Chondrocyte (in vitro differentiated cells): ENCODE data around the gene GPR89A. TPM values are rescaled to one million over a fixed set of nuclear protein-coding genes. Genes with fewer than 3 reads are reported as not detected.
"Not testable (repeated sequence)": the region's sequence is repeated elsewhere in the genome, so short reads cannot be mapped to it uniquely, and the experiment has no call there.

ENCODE experiments used
- DNase-seq: peaks from one replicate; pipeline ENCODE4 v3.0.0; 2021; ENCODE audit warnings: mixed read lengths, low spot score
- H3K27ac Mint-ChIP-seq: one replicate; pipeline ENCODE4 v1.8.0; 2021; ENCODE audit warnings: mild to moderate bottlenecking, moderate library complexity, mixed read lengths; ENCODE audit not compliant: unreplicated experiment
- H3K27me3 Mint-ChIP-seq: 2 replicates; pipeline ENCODE4 v1.8.0; 2021; ENCODE audit warnings: low read depth, mixed read lengths
- H3K36me3 Mint-ChIP-seq: 2 replicates; pipeline ENCODE4 v1.8.0; 2021; ENCODE audit warnings: low read depth, mixed read lengths
- H3K4me1 Mint-ChIP-seq: 2 replicates; pipeline ENCODE4 v1.8.0; 2021; ENCODE audit warnings: low read depth, mild to moderate bottlenecking, mixed read lengths
- H3K4me3 Mint-ChIP-seq: one replicate; pipeline ENCODE4 v1.8.0; 2021; ENCODE audit warnings: mild to moderate bottlenecking, moderate library complexity, mixed read lengths; ENCODE audit not compliant: unreplicated experiment
- H3K9me3 Mint-ChIP-seq: 2 replicates; pipeline ENCODE4 v1.8.0; 2021; ENCODE audit warnings: low read depth, mixed read lengths
- CTCF ChIP-seq: fragments of 200-600 bp; sonication (generic); IDR thresholded peaks from 2 replicates; pipeline ENCODE4 v1.5.0; 2021; ENCODE audit warnings: antibody characterized with exemption, mild to moderate bottlenecking, moderate library complexity
- long read RNA-seq: library from polyadenylated mRNA; stranded (forward); transcript quantifications from one replicate; pipeline ENCODE4 v2.0.0, GENCODE V29; 2021
- total RNA-seq: library from RNA; stranded (reverse); gene quantifications from 3 replicates; pipeline ENCODE4 v1.2.1, GENCODE V29; 2021

Gene GPR89A
- 12.2 to 17.6 TPM (median 16.8 TPM) in 3 replicates for total RNA-seq
- long read RNA-seq, transcript GPR89A-201 (14 exons, 2,120 nt), result major isoform, 31 of 38 reads
- long read RNA-seq, partial matches to known transcripts, result 0 of 38 reads
- long read RNA-seq, other reads (novel, unspliced or antisense), result 3 of 38 reads

GRCh38 chr1:145607833-145608733 lies at the start of gene GPR89A:
GPR89A (plus strand) TSS chr1:145607988; CDS start chr1:145608134, 146 bp downstream.
- DNase-seq, result peak; percentile 96
- Mint-ChIP-seq H3K4me3 (peak within 1 kb of the TSS; percentile 87), H3K27ac (peak within 1 kb of the TSS; percentile 88), H3K4me1 (peaks cover 12% of the 10 kb centered on the region)
- not testable (repeated sequence) for H3K9me3 Mint-ChIP-seq, H3K27me3 Mint-ChIP-seq, H3K36me3 Mint-ChIP-seq

GRCh38 chr1:145586820-145587219 lies 21.0 kb upstream of the GPR89A start:
- not testable (repeated sequence) for H3K4me3 Mint-ChIP-seq

GRCh38 chr1:145590806-145591205 lies 17.0 kb upstream of the GPR89A start:
- H3K27ac Mint-ChIP-seq, H3K36me3 Mint-ChIP-seq, H3K4me1 Mint-ChIP-seq, H3K9me3 Mint-ChIP-seq, H3K4me3 Mint-ChIP-seq, DNase-seq: not testable (repeated sequence)
- peak; percentile 69 for TF ChIP-seq CTCF
- H3K27me3 Mint-ChIP-seq, result peaks cover 20% of the 10 kb centered on the region

More at GRCh38 chr1:145586820-145587219, 21.0 kb upstream of the GPR89A start:
- H3K9me3 Mint-ChIP-seq, H3K4me1 Mint-ChIP-seq, H3K36me3 Mint-ChIP-seq, DNase-seq, H3K27me3 Mint-ChIP-seq, H3K27ac Mint-ChIP-seq: not testable (repeated sequence)

- DNase-seq, H3K27ac Mint-ChIP-seq, H3K9me3 Mint-ChIP-seq, H3K36me3 Mint-ChIP-seq, H3K4me1 Mint-ChIP-seq, H3K4me3 Mint-ChIP-seq: not testable (repeated sequence)
- H3K27me3 Mint-ChIP-seq, result peaks cover 27% of the 10 kb centered on the region
Observed at GRCh38 chr1:145592347-145592746, 15.4 kb upstream of the GPR89A start.

- H3K4me3 Mint-ChIP-seq, H3K9me3 Mint-ChIP-seq, H3K4me1 Mint-ChIP-seq, H3K27ac Mint-ChIP-seq, H3K36me3 Mint-ChIP-seq, DNase-seq: not testable (repeated sequence)
- H3K27me3 Mint-ChIP-seq, result peaks cover 25% of the 10 kb centered on the region
Observed at GRCh38 chr1:145595421-145595820, 12.4 kb upstream of the GPR89A start.

- DNase-seq, H3K4me1 Mint-ChIP-seq, H3K27ac Mint-ChIP-seq, H3K36me3 Mint-ChIP-seq, H3K9me3 Mint-ChIP-seq, H3K4me3 Mint-ChIP-seq: not testable (repeated sequence)
- peaks cover 23% of the 10 kb centered on the region for H3K27me3 Mint-ChIP-seq
Observed at GRCh38 chr1:145596236-145596635, 11.6 kb upstream of the GPR89A start.

GRCh38 chr1:145599426-145599825 lies 8.4 kb upstream of the GPR89A start:
- peaks cover 13% of the 10 kb centered on the region for H3K27me3 Mint-ChIP-seq
- H3K9me3 Mint-ChIP-seq, H3K36me3 Mint-ChIP-seq, H3K4me1 Mint-ChIP-seq, DNase-seq, H3K27ac Mint-ChIP-seq, H3K4me3 Mint-ChIP-seq: not testable (repeated sequence)

- no peak for TF ChIP-seq CTCF
- Mint-ChIP-seq H3K27me3 (peaks cover 3% of the 10 kb centered on the region), H3K27ac (no peak overlapping the region), H3K9me3 (no peaks in the 10 kb centered on the region), H3K4me3 (no peak overlapping the region), H3K36me3 (peaks cover 1% of the 10 kb centered on the region), H3K4me1 (no peaks in the 10 kb centered on the region)
- DNase-seq, result no peak
Observed at GRCh38 chr1:145601593-145601992, 6.2 kb upstream of the GPR89A start.

GRCh38 chr1:145606840-145607239 lies 948 bp upstream of the GPR89A start:
- peaks cover 12% of the 10 kb centered on the region for H3K4me1 Mint-ChIP-seq
- not testable (repeated sequence) for H3K4me3 Mint-ChIP-seq, H3K9me3 Mint-ChIP-seq, DNase-seq, H3K27me3 Mint-ChIP-seq, H3K36me3 Mint-ChIP-seq, H3K27ac Mint-ChIP-seq

- H3K27me3 Mint-ChIP-seq, DNase-seq, H3K9me3 Mint-ChIP-seq, H3K27ac Mint-ChIP-seq, H3K4me3 Mint-ChIP-seq, H3K36me3 Mint-ChIP-seq: not testable (repeated sequence)
- peaks cover 12% of the 10 kb centered on the region for H3K4me1 Mint-ChIP-seq
Observed at GRCh38 chr1:145607289-145607688, 499 bp upstream of the GPR89A start.

GRCh38 chr1:145610744-145611143 lies 3.0 kb downstream of the GPR89A start:
- not testable (repeated sequence) for H3K9me3 Mint-ChIP-seq, H3K27ac Mint-ChIP-seq, H3K27me3 Mint-ChIP-seq, DNase-seq, H3K36me3 Mint-ChIP-seq, H3K4me3 Mint-ChIP-seq
- peaks cover 12% of the 10 kb centered on the region for H3K4me1 Mint-ChIP-seq
